ENCODE results near the gene PCNX2.

The PCNX2 gene

DNA sequence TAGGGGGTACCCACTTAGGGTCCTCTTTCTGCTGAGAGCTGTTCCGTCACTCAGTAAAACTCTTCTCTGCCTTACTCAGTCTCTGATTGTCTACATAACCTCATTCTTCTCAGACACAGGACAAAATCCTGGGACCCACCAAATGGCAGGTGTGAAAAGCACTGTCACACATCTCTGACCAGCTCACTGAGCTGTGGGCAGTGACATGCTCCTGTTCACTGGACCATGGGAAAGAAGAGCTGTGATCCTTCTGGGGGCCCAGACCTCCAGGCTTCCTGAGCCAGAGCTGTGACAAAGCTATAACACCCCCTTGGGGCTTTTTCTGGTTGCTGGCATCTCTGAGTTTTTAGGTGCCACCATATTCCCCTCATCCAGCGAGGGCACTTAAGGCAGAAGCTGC, 229.4 kb downstream of the PCNX2 start:
- Histone ChIP-seq H3K4me3 (replicated peaks; ENCODE audit: low read depth, low read length) (no peak overlapping the region), H3K27me3 (replicated peaks; ENCODE audit: control insufficient read depth, insufficient read depth, low read length) (no peaks in the 10 kb centered on the region), H3K36me3 (ENCODE audit: control insufficient read depth, insufficient read depth, low read length) (no peaks in the 10 kb centered on the region)
- no peak for DNase-seq (ENCODE audit: extremely low read depth, insufficient read length)
- TF ChIP-seq, protein P1, sequence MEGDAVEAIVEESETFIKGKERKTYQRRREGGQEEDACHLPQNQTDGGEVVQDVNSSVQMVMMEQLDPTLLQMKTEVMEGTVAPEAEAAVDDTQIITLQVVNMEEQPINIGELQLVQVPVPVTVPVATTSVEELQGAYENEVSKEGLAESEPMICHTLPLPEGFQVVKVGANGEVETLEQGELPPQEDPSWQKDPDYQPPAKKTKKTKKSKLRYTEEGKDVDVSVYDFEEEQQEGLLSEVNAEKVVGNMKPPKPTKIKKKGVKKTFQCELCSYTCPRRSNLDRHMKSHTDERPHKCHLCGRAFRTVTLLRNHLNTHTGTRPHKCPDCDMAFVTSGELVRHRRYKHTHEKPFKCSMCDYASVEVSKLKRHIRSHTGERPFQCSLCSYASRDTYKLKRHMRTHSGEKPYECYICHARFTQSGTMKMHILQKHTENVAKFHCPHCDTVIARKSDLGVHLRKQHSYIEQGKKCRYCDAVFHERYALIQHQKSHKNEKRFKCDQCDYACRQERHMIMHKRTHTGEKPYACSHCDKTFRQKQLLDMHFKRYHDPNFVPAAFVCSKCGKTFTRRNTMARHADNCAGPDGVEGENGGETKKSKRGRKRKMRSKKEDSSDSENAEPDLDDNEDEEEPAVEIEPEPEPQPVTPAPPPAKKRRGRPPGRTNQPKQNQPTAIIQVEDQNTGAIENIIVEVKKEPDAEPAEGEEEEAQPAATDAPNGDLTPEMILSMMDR (IDR thresholded peaks at IDR 0.05; ENCODE audit: insufficient read depth, low read length, poor library complexity, severe bottlenecking) = no peak

DNA sequence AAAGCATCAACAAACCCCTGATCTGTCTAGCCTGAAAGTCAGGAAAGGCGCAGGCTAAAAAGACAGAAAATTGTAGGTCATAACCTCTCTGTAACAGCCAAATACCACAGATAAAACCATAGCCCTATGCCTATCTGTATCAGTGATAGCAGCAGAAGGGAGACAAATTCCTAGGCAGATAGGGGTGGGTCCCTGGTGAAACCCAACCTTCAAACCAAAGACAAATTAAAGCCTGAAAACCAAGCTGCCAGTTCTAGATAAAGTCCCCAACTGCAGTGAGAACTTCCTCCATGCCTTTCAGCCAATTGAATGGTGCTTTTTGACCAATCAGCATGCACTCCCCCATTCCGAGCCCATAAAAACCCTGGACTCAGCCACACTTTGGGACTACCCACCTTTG, 229.8 kb downstream of the PCNX2 start:
- DNase-seq (ENCODE audit: extremely low read depth, insufficient read length) = no peak
- TF ChIP-seq, protein P1 (IDR thresholded peaks at IDR 0.05; ENCODE audit: insufficient read depth, low read length, poor library complexity, severe bottlenecking) = no peak
- Histone ChIP-seq H3K4me3 (replicated peaks; ENCODE audit: low read depth, low read length) (no peak overlapping the region), H3K27me3 (replicated peaks; ENCODE audit: control insufficient read depth, insufficient read depth, low read length) (no peaks in the 10 kb centered on the region), H3K36me3 (ENCODE audit: control insufficient read depth, insufficient read depth, low read length) (no peaks in the 10 kb centered on the region)

DNA sequence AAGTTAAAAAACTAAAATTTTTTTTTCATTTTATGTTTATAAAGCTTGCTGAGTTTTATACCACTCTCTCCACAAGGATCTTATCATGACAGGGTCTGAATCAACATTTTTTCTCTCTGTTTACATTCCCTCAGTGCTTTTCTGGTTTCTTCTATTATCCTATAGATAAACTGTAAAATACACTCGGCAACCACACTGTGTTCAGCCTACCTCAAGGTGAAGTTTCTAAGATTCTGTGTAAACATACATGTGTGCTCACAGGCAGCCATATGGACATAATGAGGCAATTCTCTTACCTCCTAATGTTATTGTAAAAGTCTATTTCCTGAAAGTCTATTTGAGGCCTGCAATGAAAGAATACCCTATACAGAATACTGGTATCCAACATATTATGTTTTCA, 230.5 kb downstream of the PCNX2 start:
- Histone ChIP-seq H3K4me3 (replicated peaks; ENCODE audit: low read depth, low read length) (no peak overlapping the region), H3K27me3 (replicated peaks; ENCODE audit: control insufficient read depth, insufficient read depth, low read length) (no peaks in the 10 kb centered on the region), H3K36me3 (ENCODE audit: control insufficient read depth, insufficient read depth, low read length) (no peaks in the 10 kb centered on the region)
- no peak for DNase-seq (ENCODE audit: extremely low read depth, insufficient read length)
- TF ChIP-seq, protein P1 (IDR thresholded peaks at IDR 0.05; ENCODE audit: insufficient read depth, low read length, poor library complexity, severe bottlenecking) = no peak

DNA sequence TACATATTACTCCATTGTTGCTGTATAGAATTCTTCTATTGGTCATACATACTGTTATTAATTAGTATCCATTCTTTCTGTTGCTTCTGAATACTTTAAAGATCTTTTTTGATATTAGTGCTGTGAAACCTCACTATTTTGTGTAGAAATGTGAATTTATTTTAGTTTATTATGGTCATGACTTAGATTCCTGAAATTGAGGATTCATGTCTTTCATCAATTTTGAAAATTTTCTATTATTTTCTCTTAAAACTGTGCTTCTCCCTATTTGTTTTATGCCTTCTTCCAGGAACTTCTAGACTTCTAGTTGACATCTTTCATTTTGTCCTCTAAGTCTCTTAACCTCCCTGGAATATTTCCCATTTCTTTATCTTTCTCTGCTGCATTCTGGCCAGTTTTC, 232.1 kb downstream of the PCNX2 start:
- TF ChIP-seq, protein P1 (IDR thresholded peaks at IDR 0.05; ENCODE audit: insufficient read depth, low read length, poor library complexity, severe bottlenecking) = no peak
- Histone ChIP-seq H3K4me3 (replicated peaks; ENCODE audit: low read depth, low read length) (no peak overlapping the region), H3K27me3 (replicated peaks; ENCODE audit: control insufficient read depth, insufficient read depth, low read length) (no peaks in the 10 kb centered on the region), H3K36me3 (ENCODE audit: control insufficient read depth, insufficient read depth, low read length) (no peaks in the 10 kb centered on the region)
- no peak for DNase-seq (ENCODE audit: extremely low read depth, insufficient read length)

DNA sequence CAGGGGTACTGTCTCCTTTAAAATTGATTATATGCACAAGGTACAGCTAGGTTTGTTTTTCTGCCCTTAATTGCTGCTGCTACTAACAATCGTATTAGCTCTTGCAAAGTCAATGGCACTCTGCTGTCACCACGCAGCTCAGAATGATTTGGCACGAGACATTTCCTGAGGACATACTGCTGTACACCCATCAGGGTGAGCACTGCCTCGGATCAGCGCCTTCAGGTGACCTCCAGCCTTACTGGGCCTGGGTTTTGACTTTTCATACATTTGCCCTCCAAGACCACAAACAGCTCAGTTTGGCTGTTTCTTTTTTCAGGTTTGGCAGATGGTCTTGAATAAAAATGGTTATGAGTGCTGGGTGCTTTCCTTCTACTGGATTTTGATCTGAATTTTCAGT, 234.3 kb downstream of the PCNX2 start:
- no peak overlapping the region for H3K4me3 ChIP-seq (replicated peaks; ENCODE audit: low read depth, low read length)
- H3K36me3 ChIP-seq (ENCODE audit: control insufficient read depth, insufficient read depth, low read length) = no peaks in the 10 kb centered on the region
- H3K27me3 ChIP-seq (replicated peaks; ENCODE audit: control insufficient read depth, insufficient read depth, low read length) = no peaks in the 10 kb centered on the region
- TF ChIP-seq, protein P1 (IDR thresholded peaks at IDR 0.05; ENCODE audit: insufficient read depth, low read length, poor library complexity, severe bottlenecking) = no peak
- no peak for DNase-seq (ENCODE audit: extremely low read depth, insufficient read length)

DNA sequence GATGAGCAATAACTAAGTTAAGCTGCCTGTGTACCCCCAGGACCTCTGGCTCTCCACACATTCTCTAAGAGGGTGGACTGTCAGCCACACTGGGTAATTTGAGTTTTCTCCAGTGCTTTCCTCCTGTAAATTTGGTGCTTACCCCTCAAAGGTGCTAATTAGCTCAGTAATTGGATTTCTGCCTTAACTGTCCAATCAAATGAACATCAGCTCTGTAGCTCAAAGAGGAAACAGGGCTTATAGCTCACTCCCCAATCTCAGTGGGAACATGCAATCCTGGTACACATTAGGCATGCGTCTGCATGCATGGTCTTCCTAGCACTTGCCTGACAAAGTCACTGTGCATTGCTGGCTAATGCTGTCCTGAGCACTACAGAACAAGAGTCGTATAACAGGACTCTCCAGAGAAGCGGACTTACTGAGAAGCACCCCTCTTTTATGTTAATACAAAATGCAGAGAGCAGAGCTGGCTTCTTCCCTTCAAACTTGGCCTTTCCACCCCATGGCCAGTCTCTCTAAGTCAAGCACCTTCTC, 235.0 kb downstream of the PCNX2 start:
- H3K4me3 ChIP-seq (replicated peaks; ENCODE audit: low read depth, low read length) = no peak overlapping the region
- TF ChIP-seq, protein P1 (IDR thresholded peaks at IDR 0.05; ENCODE audit: insufficient read depth, low read length, poor library complexity, severe bottlenecking) = no peak
- no peaks in the 10 kb centered on the region for H3K27me3 ChIP-seq (replicated peaks; ENCODE audit: control insufficient read depth, insufficient read depth, low read length)
- H3K36me3 ChIP-seq (ENCODE audit: control insufficient read depth, insufficient read depth, low read length) = no peaks in the 10 kb centered on the region
- no peak for DNase-seq (ENCODE audit: extremely low read depth, insufficient read length)

Data from GM06990 (cell line).